NCI-H460 (cell line): ENCODE data around the gene WDR72. TPM values are rescaled to one million over a fixed set of nuclear protein-coding genes. Genes with fewer than 3 reads are reported as not detected.
"Not testable (repeated sequence)": the region's sequence is repeated elsewhere in the genome, so short reads cannot be mapped to it uniquely, and the experiment has no call there.

Experiments used
- DNase-seq: peaks from one replicate; pipeline ENCODE4 v3.0.0-alpha.2; 2016; ENCODE audit warnings: low read depth; ENCODE audit errors: extremely low read depth
- total RNA-seq: library from RNA; depleted of rRNA; stranded (reverse); fragments of >200 nt; shearing (Covaris generic); gene quantifications from 2 replicates; pipeline ENCODE4 v1.2.3, GENCODE V29; 2014

WDR72 gene
- total RNA-seq, 1 experiment from 2014 or later, result 40.4 TPM

DNA sequence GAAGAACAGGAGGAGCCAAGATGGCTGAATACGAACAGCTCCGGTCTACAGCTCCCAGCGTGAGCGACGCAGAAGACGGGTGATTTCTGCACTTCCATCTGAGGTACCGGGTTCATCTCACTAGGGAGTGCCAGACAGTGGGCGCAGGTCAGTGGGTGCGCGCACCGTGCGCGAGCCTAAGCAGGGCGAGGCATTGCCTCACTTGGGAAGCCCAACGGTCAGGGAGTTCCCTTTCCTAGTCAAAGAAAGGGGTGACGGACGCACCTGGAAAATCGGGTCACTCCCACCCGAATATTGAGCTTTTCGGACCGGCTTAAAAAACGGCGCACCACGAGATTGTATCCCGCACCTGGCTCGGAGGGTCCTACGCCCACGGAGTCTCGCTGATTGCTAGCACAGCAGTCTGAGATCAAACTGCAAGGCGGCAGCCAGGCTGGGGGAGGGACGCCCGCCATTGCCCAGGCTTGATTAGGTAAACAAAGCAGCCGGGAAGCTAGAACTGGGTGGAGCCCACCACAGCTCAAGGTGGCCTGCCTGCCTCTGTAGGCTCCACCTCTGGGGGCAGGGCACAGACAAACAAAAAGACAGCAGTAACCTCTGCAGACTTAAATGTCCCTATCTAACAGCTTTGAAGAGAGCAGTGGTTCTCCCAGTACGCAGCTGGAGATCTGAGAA lies 218.7 kb downstream of the WDR72 start:
- DNase-seq, result not testable (repeated sequence)

DNA sequence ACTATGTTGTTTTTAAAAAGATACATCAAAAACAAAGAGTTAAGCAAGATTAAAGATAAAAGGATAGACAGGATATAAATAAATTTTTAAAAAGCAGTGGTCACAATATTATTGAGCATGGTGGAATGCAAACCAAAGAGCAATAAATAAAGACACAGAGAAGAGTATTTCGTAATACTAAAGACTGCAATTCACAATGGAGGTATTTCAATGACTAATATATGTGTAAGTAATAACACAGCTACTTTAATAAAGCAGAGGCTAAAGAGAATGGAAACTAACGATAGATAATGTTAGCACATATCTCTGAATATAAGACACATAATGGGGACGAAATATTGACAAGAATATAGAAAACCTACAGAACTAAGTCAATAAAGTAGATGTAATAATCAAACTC lies 219.6 kb downstream of the WDR72 start:
- no peak for DNase-seq

DNA sequence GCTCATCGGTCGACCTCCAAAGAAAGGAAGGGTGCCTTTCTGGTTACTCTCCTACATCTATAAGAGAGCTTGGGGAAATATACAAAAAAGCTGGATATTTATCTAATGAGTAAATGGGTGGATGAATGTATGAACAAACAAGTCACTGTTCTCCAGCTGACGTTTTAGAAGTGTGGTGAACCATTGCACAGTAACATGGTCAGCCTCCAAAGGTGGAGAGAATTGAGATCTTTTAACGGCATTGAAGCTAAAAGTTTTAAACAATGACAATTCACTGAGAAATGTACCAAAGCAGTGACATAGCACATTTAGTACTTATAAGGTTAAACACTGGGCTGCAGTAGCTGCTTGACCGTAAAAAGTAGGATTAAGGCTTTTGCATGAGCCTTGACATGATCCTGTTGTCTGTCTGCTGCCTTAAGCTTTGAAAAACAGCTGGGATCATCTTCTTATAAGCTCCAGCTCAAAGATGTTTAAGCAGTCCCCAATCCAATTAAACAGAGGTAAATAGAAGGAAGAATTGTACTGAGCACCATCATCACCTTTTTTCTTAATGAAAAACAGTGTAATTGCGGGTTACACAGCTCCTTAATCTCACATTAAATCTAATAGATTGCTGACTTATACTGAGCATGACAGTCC lies 222.9 kb downstream of the WDR72 start:
- peak; percentile 79 for DNase-seq

DNA sequence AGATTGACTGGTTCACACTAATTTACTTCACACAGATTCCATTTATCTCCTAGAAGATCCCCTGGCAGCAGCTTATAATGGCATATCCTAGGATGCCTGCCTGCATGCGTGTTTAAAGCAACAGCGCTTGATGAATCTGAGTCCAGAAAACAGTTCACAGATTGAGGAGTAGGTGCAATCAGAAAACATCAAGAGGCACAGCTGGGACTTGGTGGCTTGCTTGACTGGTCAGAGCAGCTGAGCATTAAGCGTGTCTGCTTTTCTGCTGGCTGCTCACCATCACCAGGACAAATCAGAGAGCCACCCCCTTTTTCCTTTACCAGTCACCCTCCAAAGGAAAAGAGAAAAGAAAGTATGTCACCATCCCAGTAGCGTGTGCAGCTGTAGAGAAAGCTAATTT lies 223.6 kb downstream of the WDR72 start:
- DNase-seq, result peak; percentile 41

DNA sequence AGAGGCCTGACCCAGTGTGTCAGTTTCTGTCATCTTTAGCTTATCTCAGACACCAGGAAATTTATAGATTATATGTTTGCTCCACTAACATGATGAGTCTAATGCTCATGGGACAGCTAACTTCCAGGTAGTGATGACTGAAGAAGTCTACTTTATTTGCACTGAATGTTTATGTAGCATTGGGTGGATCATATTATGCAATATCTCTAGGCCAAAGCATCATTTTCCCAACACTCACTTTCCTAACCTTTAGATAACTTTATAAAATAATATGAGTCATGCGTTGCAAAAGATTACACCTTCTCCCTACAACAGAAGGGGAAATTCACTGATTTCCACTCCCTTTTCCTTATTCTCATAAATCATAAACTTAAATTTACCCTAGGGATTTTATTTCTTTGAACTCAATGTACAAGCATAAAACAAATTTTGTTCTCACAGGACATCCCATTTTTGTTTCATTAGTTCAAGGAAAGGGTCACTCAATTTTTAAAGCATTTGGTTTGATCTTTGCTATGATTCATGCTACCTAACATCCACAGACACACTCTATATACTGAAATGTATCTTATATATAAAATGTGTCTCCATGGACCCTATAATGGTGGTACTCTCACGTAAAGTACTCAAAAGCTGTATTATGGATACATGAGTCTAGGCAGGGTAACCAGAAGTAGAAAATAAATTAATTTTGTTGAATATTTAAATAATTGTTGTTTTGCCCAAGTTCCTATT lies 225.2 kb downstream of the WDR72 start:
- peak; percentile 92 for DNase-seq

DNA sequence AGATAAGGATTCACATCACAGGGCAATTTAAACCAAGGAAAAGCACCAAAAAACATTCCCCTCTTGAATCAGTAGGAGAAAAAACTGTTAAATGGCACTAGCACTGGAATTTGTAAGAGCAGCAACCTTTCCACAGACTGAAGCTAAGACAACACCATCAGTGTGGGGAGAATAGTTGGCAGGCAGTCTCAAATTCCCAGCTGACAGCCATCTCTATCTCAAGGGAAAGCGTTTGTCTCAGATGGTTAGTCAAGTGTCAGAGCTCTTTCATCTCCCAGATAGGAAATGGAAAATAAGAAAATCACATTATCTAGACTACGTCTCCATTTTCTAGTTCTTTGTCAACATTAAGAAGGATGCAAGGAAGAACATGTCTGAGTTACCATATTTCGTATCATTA lies 228.7 kb downstream of the WDR72 start:
- no peak for DNase-seq

DNA sequence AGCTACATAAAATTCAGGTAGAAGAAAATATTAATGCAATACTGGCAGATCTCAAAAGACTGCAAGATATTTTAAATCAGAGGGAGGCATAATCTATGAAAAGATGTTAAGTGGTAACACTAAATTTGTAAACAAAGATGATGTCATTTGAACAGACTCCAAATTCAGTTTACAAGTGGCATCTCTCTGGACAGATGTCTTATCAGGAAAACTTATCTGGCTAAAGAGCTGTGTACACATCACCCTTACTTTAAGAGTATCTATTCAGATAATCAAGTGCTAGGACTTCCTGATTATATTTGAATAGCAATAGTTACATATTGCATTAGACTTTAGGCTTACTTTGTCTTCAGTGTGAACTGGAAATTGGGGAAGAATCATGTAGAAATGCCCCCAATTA lies 231.5 kb downstream of the WDR72 start:
- no peak for DNase-seq

DNA sequence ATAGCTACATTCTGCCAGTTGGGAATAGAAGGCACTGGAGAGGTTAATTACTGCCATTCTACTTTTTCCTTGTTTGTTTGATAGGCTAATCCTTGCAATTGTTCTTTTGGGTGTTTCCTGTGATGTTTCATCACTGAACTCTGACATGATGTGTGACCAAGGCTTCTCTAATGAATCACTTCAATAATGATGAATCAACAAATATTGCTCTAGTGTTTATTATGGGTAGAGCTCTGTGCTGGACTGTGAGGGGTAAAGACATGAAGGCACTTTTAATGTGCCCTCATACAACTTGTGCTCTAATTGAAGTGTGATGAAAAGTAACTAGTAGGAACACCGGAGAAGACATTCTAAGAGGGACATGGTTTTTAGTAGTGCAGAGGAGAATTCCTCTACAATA lies 233.6 kb downstream of the WDR72 start:
- DNase-seq, result no peak

DNA sequence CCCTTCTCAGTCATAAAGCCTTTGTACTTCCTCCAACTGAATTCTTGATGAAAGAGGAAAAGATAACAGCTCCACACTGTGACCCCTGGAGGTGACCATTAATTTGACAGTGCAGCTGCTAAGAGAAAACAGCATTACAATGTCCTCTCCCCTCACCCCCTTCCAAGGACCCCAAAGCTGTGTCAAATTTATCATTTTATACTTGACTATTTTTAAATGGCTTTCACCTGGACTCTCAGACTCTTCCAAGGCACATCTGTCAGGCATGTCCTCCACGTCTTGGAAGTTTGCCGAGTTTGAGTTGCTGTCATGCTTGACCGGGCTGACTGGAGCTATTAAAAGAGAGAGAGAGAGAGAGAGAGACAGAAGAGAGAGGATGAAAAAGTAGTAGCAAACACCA lies 236.5 kb downstream of the WDR72 start:
- no peak for DNase-seq

DNA sequence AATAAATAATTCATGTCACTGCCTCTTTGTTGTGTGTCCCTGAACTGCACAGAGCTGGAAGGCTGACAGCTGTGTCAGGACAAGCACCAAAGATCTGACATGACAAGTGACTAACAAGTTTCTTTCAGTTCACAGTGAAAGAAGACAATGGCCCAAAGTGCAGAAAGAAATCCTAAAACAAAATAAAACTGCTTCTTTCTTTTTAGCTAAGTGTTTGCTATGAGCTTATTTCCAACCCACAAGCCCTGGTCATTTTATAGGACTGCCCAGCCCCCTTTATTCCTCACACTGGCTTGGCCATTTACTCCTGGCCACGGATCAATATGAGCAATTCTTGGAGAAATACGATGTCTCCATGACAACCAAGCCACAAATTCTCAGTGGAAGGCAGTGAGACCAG lies 238.5 kb downstream of the WDR72 start:
- no peak for DNase-seq

DNA sequence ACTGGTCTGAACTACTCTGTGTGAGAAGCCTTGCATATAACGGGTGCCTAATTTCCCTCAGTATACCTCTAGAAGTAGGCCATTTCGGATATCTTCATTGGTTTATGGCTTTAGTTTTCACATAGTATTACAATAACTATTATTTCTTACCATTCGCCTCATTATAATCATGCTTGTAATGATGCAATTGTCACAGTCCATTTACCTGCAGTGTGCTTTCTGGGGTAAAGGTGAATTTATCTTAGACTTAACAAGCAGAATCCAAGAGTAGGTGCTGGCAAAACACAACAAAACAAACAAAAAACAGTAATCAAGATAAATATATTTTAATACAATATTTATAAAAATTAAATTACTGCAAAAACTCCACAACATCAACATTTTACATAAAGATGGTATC lies 246.0 kb downstream of the WDR72 start:
- no peak for DNase-seq

DNA sequence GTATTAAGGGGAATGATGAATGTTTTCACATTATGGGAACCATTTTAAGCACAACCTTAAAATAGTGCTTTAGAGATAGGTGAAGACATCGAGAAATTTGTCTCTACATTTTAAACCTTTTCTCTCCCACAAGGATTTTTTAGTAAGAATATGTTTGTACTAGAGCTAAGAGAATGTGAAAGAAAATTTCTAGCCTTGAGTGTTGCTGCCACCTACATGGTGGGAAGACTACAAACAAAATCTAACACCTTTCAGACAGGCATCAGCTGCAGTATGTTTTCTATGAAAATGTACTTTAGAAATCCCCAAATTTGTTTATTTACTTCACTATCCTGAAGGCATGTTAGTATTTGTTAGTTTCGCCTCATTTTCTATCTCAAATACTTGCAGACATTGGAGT lies 247.4 kb downstream of the WDR72 start:
- no peak for DNase-seq

DNA sequence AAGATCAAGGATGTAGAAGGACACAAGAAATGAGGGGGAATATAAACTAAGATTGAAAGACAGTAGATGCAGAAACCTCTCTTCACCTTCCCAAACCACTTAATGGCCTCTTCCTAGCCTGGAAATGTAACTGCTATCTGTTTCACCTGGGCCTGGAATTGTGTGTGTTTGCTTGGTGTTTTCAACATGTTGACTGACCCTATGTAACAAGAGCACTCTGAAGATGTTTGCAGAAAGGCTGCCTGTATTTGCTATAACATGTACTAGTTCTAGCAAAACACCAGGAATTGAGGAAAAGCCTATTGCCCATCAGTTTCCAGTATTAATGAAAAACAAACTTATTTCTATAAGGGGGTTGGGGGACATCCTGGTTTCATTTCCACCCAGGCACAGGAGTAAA lies 248.3 kb downstream of the WDR72 start:
- DNase-seq, result no peak

DNA sequence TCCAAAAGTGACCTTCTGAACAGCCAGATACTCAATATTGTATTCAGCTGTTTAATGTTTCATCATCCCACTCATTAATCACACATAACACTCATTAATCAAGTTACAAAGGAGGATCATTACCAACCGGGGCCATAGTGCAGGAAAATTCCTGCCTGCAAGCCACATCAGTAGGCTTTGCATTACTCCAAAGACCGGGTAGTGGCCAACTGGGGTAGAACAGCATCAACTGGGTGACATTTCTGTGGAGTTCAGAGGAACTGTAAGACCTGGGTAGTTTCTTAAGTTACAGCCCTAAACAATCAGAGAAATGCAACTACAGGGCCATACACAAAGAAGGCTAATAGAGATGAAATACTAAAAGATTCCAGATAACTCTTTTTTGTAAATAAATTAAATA lies 253.1 kb downstream of the WDR72 start:
- DNase-seq, result no peak

DNA sequence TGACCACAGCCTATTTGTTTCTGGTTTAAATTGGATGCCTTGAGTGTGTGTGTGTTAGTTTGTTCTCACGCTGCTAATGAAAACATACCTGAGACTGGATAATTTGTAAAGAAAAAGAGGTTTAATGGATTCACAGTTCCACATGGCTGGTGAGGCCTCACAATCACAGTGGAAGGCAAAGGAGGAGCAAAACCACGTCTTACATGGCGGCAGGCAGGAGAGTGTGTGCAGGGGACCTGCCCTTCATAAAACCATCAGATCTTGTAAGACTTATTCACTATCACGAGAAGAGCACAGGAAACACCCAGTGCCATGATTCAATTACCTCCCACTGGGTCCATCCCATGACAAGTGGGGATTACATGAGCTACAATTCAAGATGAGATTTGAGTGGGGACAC lies 260.5 kb downstream of the WDR72 start:
- no peak for DNase-seq

DNA sequence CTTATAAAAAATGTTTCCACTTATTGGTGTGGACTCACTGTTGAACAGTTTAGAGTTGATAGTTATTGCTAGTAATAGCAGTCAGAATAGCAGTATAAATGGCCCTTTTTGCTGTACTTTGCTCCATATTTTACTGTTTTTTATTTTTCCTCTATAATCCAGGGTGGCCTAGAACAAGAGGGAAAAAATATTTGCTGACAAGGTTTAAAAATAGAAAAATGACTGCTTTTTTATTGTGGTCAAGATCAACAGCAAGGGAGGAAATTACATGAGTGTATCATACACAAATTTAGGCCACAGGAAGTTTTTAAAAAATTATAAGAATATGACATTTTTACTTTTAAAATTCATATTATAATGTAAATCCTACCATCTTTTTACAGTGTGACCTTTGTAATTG lies 269.1 kb downstream of the WDR72 start:
- no peak for DNase-seq

DNA sequence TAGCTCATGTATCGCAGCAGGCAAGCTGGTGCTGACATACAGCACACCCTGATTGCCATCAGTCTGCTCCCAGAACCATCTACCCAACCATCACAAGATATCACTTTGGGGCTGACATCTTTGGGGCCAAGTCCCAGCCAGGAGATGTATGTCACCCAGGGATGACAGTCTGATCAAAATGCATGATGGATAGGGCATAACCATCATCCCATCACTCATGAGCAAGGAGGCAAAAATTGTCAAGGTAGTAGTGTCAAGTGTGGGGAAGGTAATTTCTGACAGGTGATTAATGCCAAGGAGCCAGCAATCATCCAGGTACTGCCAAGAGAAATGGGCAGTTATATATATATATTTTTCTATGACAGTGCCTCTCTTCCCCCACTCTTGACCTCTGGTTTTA lies 277.4 kb downstream of the WDR72 start:
- DNase-seq, result no peak

DNA sequence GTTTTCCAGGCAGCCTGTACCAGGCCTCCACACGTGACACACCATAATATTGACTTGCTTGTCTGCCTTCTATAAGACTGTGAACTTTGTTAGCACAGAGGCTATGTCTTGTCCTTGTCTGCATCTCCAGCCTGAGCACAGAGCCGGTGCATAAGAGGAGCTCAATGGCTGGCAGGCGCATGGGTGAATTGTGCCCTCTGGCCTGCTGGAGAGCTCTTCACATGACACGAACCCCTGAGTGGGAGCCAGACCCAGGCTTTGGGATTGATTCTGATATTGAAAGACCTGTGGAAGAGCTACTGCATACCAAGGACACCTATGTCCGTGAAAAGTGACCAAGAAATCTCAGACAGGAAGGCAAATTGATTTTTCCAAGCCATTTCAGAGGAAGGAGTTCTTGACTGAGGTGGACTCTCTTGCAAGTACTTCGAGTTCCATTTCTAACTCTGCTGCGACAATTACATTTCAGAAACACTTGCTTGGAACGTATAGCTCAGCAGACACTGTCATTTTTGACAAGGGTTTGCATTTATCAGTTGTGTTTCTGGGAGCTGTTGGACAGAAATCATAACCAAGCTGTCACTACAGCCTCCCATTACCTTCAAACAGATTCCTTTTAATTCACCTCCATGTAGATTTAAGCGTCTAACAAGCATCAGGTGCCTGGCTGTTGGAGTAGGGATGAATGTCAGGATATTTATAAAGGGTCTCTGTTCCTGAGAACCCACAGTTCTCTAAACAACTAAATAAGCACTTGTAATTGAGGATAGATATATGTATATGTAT lies 281.3 kb downstream of the WDR72 start:
- no peak for DNase-seq

DNA sequence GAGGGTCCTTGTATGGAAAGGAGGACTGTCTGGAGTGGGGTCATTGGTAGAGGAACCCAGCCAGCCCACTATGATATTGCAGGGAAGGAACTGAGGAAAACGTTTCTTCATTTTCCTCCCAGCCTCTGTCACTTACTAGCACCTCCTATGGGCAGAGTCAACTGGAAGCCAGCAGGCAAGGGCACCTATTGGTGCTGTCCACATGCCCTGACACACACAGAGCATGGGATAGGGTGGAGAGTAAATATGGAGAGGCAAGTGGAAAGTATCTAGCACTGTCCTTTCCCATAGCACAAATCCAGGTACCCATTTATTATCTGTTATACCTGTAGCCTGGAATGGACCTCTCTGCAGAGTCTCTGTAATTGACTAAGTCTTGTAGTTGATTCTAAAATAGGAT lies 285.6 kb downstream of the WDR72 start:
- no peak for DNase-seq

DNA sequence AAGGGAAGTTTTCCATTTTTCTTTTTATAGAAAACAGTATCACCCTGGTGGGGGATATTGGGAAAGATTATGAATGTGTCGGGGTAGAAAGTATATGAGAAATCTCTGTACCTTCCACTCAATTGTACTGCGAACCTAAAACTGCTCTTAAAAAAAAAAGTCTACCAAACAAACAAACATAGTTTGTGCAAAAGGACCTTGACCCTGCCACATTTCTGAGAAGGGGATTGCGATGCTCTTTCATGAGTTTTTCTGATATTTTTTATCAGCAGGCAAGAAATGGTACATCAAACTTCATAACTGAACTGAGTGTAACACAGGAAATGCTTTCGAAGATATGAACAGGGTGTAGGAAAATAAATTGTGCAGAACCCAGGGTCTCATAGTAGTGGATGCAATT lies 286.0 kb downstream of the WDR72 start:
- no peak for DNase-seq

DNA sequence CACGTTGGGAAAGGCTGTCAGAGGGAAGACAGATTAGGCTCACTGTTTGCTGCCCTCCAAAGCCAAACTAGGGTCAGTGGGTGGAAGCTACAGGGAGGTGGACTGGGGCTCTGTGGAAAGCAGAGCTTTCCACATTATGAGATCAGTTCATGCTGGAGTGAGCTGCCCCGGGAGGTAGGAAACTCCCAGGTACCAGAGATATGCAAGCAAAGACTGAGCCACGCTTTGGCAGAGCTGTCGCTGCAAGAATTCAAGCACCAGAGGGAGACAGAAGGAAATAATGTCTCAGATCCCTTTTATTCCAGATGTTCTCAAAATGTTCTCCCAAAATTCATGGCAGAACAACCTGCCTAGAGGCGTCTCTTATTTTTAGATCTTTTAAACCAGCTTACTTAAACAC lies 286.6 kb downstream of the WDR72 start:
- DNase-seq, result no peak
